ENCODE data around the gene HINT3.
"Not testable (repeated sequence)": the region's sequence is repeated elsewhere in the genome, so short reads cannot be mapped to it uniquely, and the experiment has no call there.

Gene HINT3

GRCh38 chr6:125956506-125957390, at the start of gene HINT3:
Gene HINT3, plus strand, starts transcription at chr6:125956770. Its CDS starts 208 bp downstream, at chr6:125956978.
- DNase-seq: peak; percentile 94

- DNase-seq: peak; percentile 70
These were observed 46.0 kb upstream of the HINT3 start for GRCh38 chr6:125910527-125910926.

- not testable (repeated sequence) for DNase-seq
These were observed 45.5 kb upstream of the HINT3 start for GRCh38 chr6:125911051-125911451.

GRCh38 chr6:125912430-125912829, 44.1 kb upstream of the HINT3 start:
- DNase-seq: not testable (repeated sequence)

- DNase-seq: no peak
These were observed 43.4 kb upstream of the HINT3 start for GRCh38 chr6:125913145-125913544.

- peak; percentile 96 for DNase-seq
These were observed 42.7 kb upstream of the HINT3 start for GRCh38 chr6:125913864-125914351.

GRCh38 chr6:125918230-125918629, 38.3 kb upstream of the HINT3 start:
- DNase-seq: no peak

- peak; percentile 73 for DNase-seq
These were observed 37.6 kb upstream of the HINT3 start for GRCh38 chr6:125918681-125919566.

- DNase-seq: no peak
These were observed 37.0 kb upstream of the HINT3 start for GRCh38 chr6:125919618-125920017.

GRCh38 chr6:125922322-125922860, 34.2 kb upstream of the HINT3 start:
- no peak for DNase-seq

GRCh38 chr6:125923366-125923877, 33.1 kb upstream of the HINT3 start:
- DNase-seq: no peak

GRCh38 chr6:125924169-125924568, 32.4 kb upstream of the HINT3 start:
- DNase-seq: no peak

- DNase-seq: no peak
These were observed 31.7 kb upstream of the HINT3 start for GRCh38 chr6:125924697-125925358.

GRCh38 chr6:125926711-125927110, 29.9 kb upstream of the HINT3 start:
- no peak for DNase-seq

GRCh38 chr6:125927761-125928160, 28.8 kb upstream of the HINT3 start:
- DNase-seq: no peak

- peak; percentile 27 for DNase-seq
These were observed 25.7 kb upstream of the HINT3 start for GRCh38 chr6:125930765-125931418.

GRCh38 chr6:125931733-125932450, 24.7 kb upstream of the HINT3 start:
- no peak for DNase-seq

- no peak for DNase-seq
These were observed 24.1 kb upstream of the HINT3 start for GRCh38 chr6:125932451-125932795.

- not testable (repeated sequence) for DNase-seq
These were observed 21.1 kb upstream of the HINT3 start for GRCh38 chr6:125935520-125935919.

- DNase-seq: no peak
These were observed 17.5 kb upstream of the HINT3 start for GRCh38 chr6:125939026-125939425.

GRCh38 chr6:125939791-125940190, 16.8 kb upstream of the HINT3 start:
- no peak for DNase-seq
